Pancreas (tissue), 10 donors: ENCODE measurements around the gene HHIPL1. TPM values are rescaled to one million over a fixed set of nuclear protein-coding genes. Genes with fewer than 3 reads are reported as not detected.

Experiments used
- ATAC-seq, 4 donors: fragments of 200-7000 bp; cut with Tn5 transposase; one replicate each; pipeline versions ENCODE4 v1.8.0 to v1.9.1; 2020; ENCODE audit warnings: mild to moderate bottlenecking in 4 of 4, moderate library complexity in 4 of 4
- DNase-seq, 6 donors: peaks; one replicate each; pipeline ENCODE4 v3.0.0-alpha.2; 2020
- FAIRE-seq: peaks from 2 replicates; lab custom pipeline; 2012; peaks lifted over from hg19 to GRCh38; lab: Jason Lieb, UNC
- H3K27ac ChIP-seq, 4 donors: fragments of 200-600 bp; sonication (generic); 1 replicate in 3 of 4; 2 replicates in 1 of 4; pipeline versions ENCODE4 v1.5.0 to v1.8.0; 2020
- H3K27me3 ChIP-seq, 4 donors: fragments of 200-600 bp; one replicate each; pipeline ENCODE4 v1.8.0; 2021
- H3K36me3 ChIP-seq, 3 donors: fragments of 200-600 bp; sonication (generic) in 1 of 3; one replicate each; pipeline versions ENCODE4 v1.5.0 to v1.8.0; 2020 to 2021
- H3K4me1 ChIP-seq, 3 donors: fragments of 200-600 bp; one replicate each; pipeline ENCODE4 v1.8.0; 2021
- H3K4me3 ChIP-seq, 4 donors: fragments of 200-600 bp; sonication (generic) in 2 of 4; one replicate each; pipeline versions ENCODE4 v1.5.0 to v1.8.0; 2020 to 2021
- H3K9me3 ChIP-seq, 4 donors: fragments of 200-600 bp; one replicate each; pipeline ENCODE4 v1.8.0; 2021
- CTCF ChIP-seq, 4 donors: fragments of 200-600 bp; sonication (generic) in 3 of 4; IDR thresholded peaks; one replicate each; pipeline versions ENCODE4 v1.5.0 to v1.8.0; 2021; ENCODE audit warnings: antibody characterized with exemption in 4 of 4
- WGBS, 2 donors: extraction: QIAGEN DNeasy Blood & Tissue Kit; methylation state at CpG; one replicate each; pipeline ENCODE4 v1.1.7; 2013; 5-methylcytosine and 5-hydroxymethylcytosine counted together
- intact Hi-C, 3 donors: fragments of 100-400 bp; cut with DNase I; formaldehyde crosslinking; loops; one replicate each; pipeline versions ENCODE4 v1.11.1 to v1.14.2; 2022
- polyA plus RNA-seq, 2 donors: library from polyadenylated mRNA; stranded (reverse); fragments of 200-250 nt; gene quantifications; one replicate each; pipeline ENCODE4 v1.2.3, GENCODE V29; 2013
- total RNA-seq, 6 donors: library from RNA; stranded (reverse); fragmentation: NEBNext Ultra II Directional in 4 of 6; extraction: Animal tissue kit (Norgen Biotek cat#: 25700) in 4 of 6; gene quantifications; one replicate each; pipeline versions ENCODE4 v1.2.1 to v1.2.4, GENCODE V29; 2021 to 2023
- donor health status: healthy with polysubstance abuse.
- donor health status: DM: no; HTN: no; CAD: no; lungs with moderate emphysema.
- donor health status: DM: no; HTN: no; CAD: no.
- donor health status: control.
- donor health status: control.
- donor health status: Bipolar disorder and iron deficiency.
- donor health status: DM: yes; HTN: yes; CAD: no.
- donor health status: DM: no; HTN: no; CAD: no.
- donor health status: DM: no; HTN: no; CAD: no.
- donor health status: DM: yes; HTN: yes; CAD: no.

HHIPL1 gene
- total and polyA plus RNA-seq, 8 donors: 0.09 to 1.2 (median 0.23) TPM

- ATAC-seq (no peak), DNase-seq (peak in 1 of 6 donors; percentile 42), FAIRE-seq (no peak)
- 44 to 47% methylated on average over 10 of the region's 10 CpGs for WGBS, 2 donors
- intact Hi-C loops: loop anchor here in 1 of 3 donors (5.0 kb wide), 1 partner anchor 211 kb away; no protein-coding TSS in a partner anchor
- no peak for TF ChIP-seq CTCF (IDR thresholded peaks at IDR 0.05)
- no peaks in the 10 kb centered on the region for H3K4me1 ChIP-seq
- no peaks in the 10 kb centered on the region for H3K27me3 ChIP-seq
- no peaks in the 10 kb centered on the region for H3K9me3 ChIP-seq
- no peak overlapping the region for H3K4me3 ChIP-seq
- H3K27ac ChIP-seq: no peak overlapping the region
- no peaks in the 10 kb centered on the region for H3K36me3 ChIP-seq
These were observed 31.0 kb downstream of the HHIPL1 start for GRCh38 chr14:99675951-99676350.

- ATAC-seq (no peak), FAIRE-seq (no peak), DNase-seq (peak in 1 of 6 donors; percentile 52)
- no peak overlapping the region for H3K4me3 ChIP-seq
- H3K36me3 ChIP-seq: no peaks in the 10 kb centered on the region
- intact Hi-C loops: loop anchor here in 1 of 3 donors (5.0 kb wide), 1 partner anchor 211 kb away; no protein-coding TSS in a partner anchor
- no peak for TF ChIP-seq CTCF (IDR thresholded peaks at IDR 0.05)
- 64 to 68% methylated on average over 8 of the region's 8 CpGs for WGBS, 2 donors
- H3K27ac ChIP-seq: no peak overlapping the region
- H3K27me3 ChIP-seq: no peaks in the 10 kb centered on the region
- no peaks in the 10 kb centered on the region for H3K9me3 ChIP-seq
- no peaks in the 10 kb centered on the region for H3K4me1 ChIP-seq
These were observed 31.7 kb downstream of the HHIPL1 start for GRCh38 chr14:99676657-99677056.

- H3K4me1 ChIP-seq: no peaks in the 10 kb centered on the region
- intact Hi-C loops: loop anchor here in 1 of 3 donors (5.0 kb wide), 1 partner anchor 210 kb away; no protein-coding TSS in a partner anchor
- ATAC-seq (no peak), FAIRE-seq (no peak), DNase-seq (peak in 1 of 6 donors; percentile 35)
- WGBS, 2 donors: 88 to 94% methylated on average over 16 of the region's 16 CpGs
- TF ChIP-seq CTCF (IDR thresholded peaks at IDR 0.05): no peak
- H3K36me3 ChIP-seq: no peaks in the 10 kb centered on the region
- H3K27ac ChIP-seq: no peak overlapping the region
- H3K9me3 ChIP-seq: no peaks in the 10 kb centered on the region
- H3K27me3 ChIP-seq: no peaks in the 10 kb centered on the region
- no peak overlapping the region for H3K4me3 ChIP-seq
These were observed 32.6 kb downstream of the HHIPL1 start for GRCh38 chr14:99677231-99678140.

- intact Hi-C loops: loop anchor here in 1 of 3 donors (5.0 kb wide), 1 partner anchor 209 kb away; no protein-coding TSS in a partner anchor
- FAIRE-seq (no peak), DNase-seq (peak in 1 of 6 donors; percentile 22)
These were observed 33.3 kb downstream of the HHIPL1 start for GRCh38 chr14:99678198-99678597.

More at GRCh38 chr14:99678198-99678597, 33.3 kb downstream of the HHIPL1 start:
- TF ChIP-seq CTCF (IDR thresholded peaks at IDR 0.05): no peak
- H3K36me3 ChIP-seq: no peaks in the 10 kb centered on the region
- no peaks in the 10 kb centered on the region for H3K9me3 ChIP-seq
- no peaks in the 10 kb centered on the region for H3K27me3 ChIP-seq
- WGBS, 2 donors: 89 to 94% methylated on average over 6 of the region's 6 CpGs
- H3K4me3 ChIP-seq: no peak overlapping the region
- H3K4me1 ChIP-seq: peaks cover 0 to 4% (median 4%) of the 10 kb centered on the region in 3 donors
- ATAC-seq: no peak
- no peak overlapping the region for H3K27ac ChIP-seq
